Stimulated activated naive CD8-positive, alpha-beta T cell treated with anti-CD3 and anti-CD28 coated beads, Interleukin-15, amount 100 ng/mL, for 72 hours (primary cell): ENCODE measurements around the gene GABRA5.
"Not testable (repeated sequence)": the region's sequence is repeated elsewhere in the genome, so short reads cannot be mapped to it uniquely, and the experiment has no call there.

ENCODE experiments used
- ATAC-seq: fragments of 150-1000 bp; cut with Tn5 transposase; 2 replicates; pipeline ENCODE4 v1.10.0; 2021; ENCODE audit warnings: mild to moderate bottlenecking, moderate library complexity
- DNase-seq, 2 donors: peaks; one replicate each; pipeline ENCODE4 v3.0.0; 2021 to 2022
- H3K27ac Mint-ChIP-seq, 2 donors: one replicate each; pipeline ENCODE4 v1.8.0; 2022; ENCODE audit warnings: mild to moderate bottlenecking in 2 of 2, mixed read lengths in 2 of 2, moderate library complexity in 2 of 2
- H3K27me3 Mint-ChIP-seq: one replicate; pipeline ENCODE4 v1.8.0; 2022; ENCODE audit warnings: mixed read lengths
- H3K4me1 Mint-ChIP-seq: one replicate; pipeline ENCODE4 v1.8.0; 2022; ENCODE audit warnings: mild to moderate bottlenecking, mixed read lengths
- H3K4me3 Mint-ChIP-seq, 2 donors: one replicate each; pipeline ENCODE4 v1.8.0; 2022; ENCODE audit warnings: mild to moderate bottlenecking in 2 of 2, mixed read lengths in 2 of 2, moderate library complexity in 1 of 2
- H3K9me3 Mint-ChIP-seq, 2 donors: one replicate each; pipeline ENCODE4 v1.8.0; 2022; ENCODE audit warnings: mixed read lengths in 2 of 2

GABRA5 gene

GRCh38 chr15:26866298-26867199 lies at the start of gene GABRA5:
GABRA5 (plus strand) TSS chr15:26867062; CDS start chr15:26869249, 2,187 bp downstream.
- Mint-ChIP-seq H3K27me3 (peaks cover 47% of the 10 kb centered on the region), H3K9me3 (no peaks in the 10 kb centered on the region), H3K4me3 (no peak within 1 kb of the TSS), H3K4me1 (no peaks in the 10 kb centered on the region), H3K27ac (no peak within 1 kb of the TSS)
- no peak for DNase-seq
- no peak for ATAC-seq

GRCh38 chr15:26831191-26831590 lies 35.7 kb upstream of the GABRA5 start:
- H3K9me3 Mint-ChIP-seq, result peaks cover 12 to 26% of the 10 kb centered on the region in 2 donors
- not testable (repeated sequence) for DNase-seq, H3K27me3 Mint-ChIP-seq, ATAC-seq, H3K27ac Mint-ChIP-seq, H3K4me3 Mint-ChIP-seq, H3K4me1 Mint-ChIP-seq

GRCh38 chr15:26831951-26832350 lies 34.9 kb upstream of the GABRA5 start:
- DNase-seq (no peak), ATAC-seq (no peak)
- Mint-ChIP-seq H3K4me3 (no peak overlapping the region), H3K27me3 (no peaks in the 10 kb centered on the region), H3K4me1 (no peaks in the 10 kb centered on the region), H3K27ac (no peak overlapping the region), H3K9me3 (peaks cover 12 to 26% of the 10 kb centered on the region in 2 donors)

GRCh38 chr15:26838742-26839460 lies 28.0 kb upstream of the GABRA5 start:
- Mint-ChIP-seq H3K9me3 (peaks cover 8 to 19% of the 10 kb centered on the region in 2 donors), H3K4me3 (no peak overlapping the region), H3K27ac (peak overlapping the region in 1 of 2 donors; percentile 14), H3K4me1 (no peaks in the 10 kb centered on the region), H3K27me3 (peaks cover 31% of the 10 kb centered on the region)
- peak; percentile 10 to 19 for DNase-seq
- no peak for ATAC-seq

DNA sequence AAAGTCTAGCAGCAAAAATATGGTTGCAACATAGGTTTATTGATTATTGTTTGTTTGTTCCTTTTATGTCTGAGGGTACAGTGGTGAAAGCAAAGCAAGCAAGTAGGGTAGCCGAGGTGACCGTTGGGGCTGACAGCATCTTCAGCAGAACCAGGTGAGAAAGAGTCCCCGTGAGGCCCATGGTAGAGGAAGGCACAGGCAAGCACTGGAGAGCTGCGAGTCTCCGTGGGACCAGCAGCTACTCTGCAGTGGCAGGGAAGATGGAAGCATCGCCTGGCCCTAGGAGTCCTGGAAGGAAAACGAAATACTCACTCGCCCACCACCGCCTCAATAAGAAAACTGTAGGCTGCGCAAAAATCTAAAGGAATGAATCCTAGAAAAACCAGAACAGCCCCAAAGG lies 25.3 kb upstream of the GABRA5 start:
- H3K27me3 Mint-ChIP-seq, result peaks cover 31% of the 10 kb centered on the region
- no peak for DNase-seq
- no peak overlapping the region for H3K27ac Mint-ChIP-seq
- peaks cover 8 to 18% of the 10 kb centered on the region in 2 donors for H3K9me3 Mint-ChIP-seq
- H3K4me3 Mint-ChIP-seq, result no peak overlapping the region
- ATAC-seq, result no peak
- H3K4me1 Mint-ChIP-seq, result no peaks in the 10 kb centered on the region

- ATAC-seq, result no peak
- H3K4me3 Mint-ChIP-seq, result no peak overlapping the region
- no peak for DNase-seq
- peaks cover 31% of the 10 kb centered on the region for H3K27me3 Mint-ChIP-seq
- peaks cover 8 to 22% of the 10 kb centered on the region in 2 donors for H3K9me3 Mint-ChIP-seq
- no peak overlapping the region for H3K27ac Mint-ChIP-seq
- no peaks in the 10 kb centered on the region for H3K4me1 Mint-ChIP-seq
Observed at GRCh38 chr15:26841941-26842340, 24.9 kb upstream of the GABRA5 start.

DNA sequence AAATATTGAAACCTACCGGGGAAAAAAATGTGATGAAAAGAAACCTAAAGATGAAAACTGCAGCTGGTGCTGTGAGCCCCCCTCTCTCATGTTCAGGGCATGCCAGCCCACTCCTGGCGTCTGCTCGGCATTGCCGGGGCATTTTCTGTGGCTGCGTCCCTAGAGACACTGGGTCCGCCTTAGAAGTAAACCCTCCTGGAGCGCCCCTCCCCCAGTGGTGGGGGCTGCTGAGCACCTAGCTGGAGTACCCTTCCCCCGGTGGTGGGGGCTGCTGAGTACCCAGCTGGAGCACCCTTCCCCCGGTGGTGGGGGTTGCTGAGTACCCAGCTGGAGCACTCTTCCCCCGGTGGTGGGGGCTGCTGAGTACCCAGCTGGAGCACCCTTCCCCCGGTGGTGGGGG lies 24.5 kb upstream of the GABRA5 start:
- no peaks in the 10 kb centered on the region for H3K4me1 Mint-ChIP-seq
- no peak overlapping the region for H3K4me3 Mint-ChIP-seq
- peaks cover 31% of the 10 kb centered on the region for H3K27me3 Mint-ChIP-seq
- ATAC-seq (no peak), DNase-seq (no peak)
- peaks cover 8 to 24% of the 10 kb centered on the region in 2 donors for H3K9me3 Mint-ChIP-seq
- no peak overlapping the region for H3K27ac Mint-ChIP-seq

- H3K9me3 Mint-ChIP-seq, result peaks cover 22 to 34% of the 10 kb centered on the region in 2 donors
- H3K4me3 Mint-ChIP-seq, result no peak overlapping the region
- H3K27me3 Mint-ChIP-seq, result peaks cover 17% of the 10 kb centered on the region
Observed at GRCh38 chr15:26844901-26845300, 22.0 kb upstream of the GABRA5 start.

GRCh38 chr15:26848498-26848897 lies 18.4 kb upstream of the GABRA5 start:
- ATAC-seq (no peak), DNase-seq (no peak)
- no peaks in the 10 kb centered on the region for H3K4me1 Mint-ChIP-seq
- no peak overlapping the region for H3K4me3 Mint-ChIP-seq
- peaks cover 17 to 27% of the 10 kb centered on the region in 2 donors for H3K9me3 Mint-ChIP-seq
- no peak overlapping the region for H3K27ac Mint-ChIP-seq
- H3K27me3 Mint-ChIP-seq, result no peaks in the 10 kb centered on the region

More at GRCh38 chr15:26844901-26845300, 22.0 kb upstream of the GABRA5 start:
- no peak for DNase-seq
- Mint-ChIP-seq H3K27ac (no peak overlapping the region), H3K4me1 (no peaks in the 10 kb centered on the region)
- no peak for ATAC-seq

- DNase-seq (no peak), ATAC-seq (no peak)
- H3K9me3 Mint-ChIP-seq, result peaks cover 17 to 27% of the 10 kb centered on the region in 2 donors
- no peaks in the 10 kb centered on the region for H3K4me1 Mint-ChIP-seq
- no peak overlapping the region for H3K27ac Mint-ChIP-seq
- H3K4me3 Mint-ChIP-seq, result no peak overlapping the region
- H3K27me3 Mint-ChIP-seq, result no peaks in the 10 kb centered on the region
Observed at GRCh38 chr15:26850161-26850560, 16.7 kb upstream of the GABRA5 start.

- no peak for ATAC-seq
- no peak for DNase-seq
- no peaks in the 10 kb centered on the region for H3K4me1 Mint-ChIP-seq
- no peak overlapping the region for H3K27ac Mint-ChIP-seq
- peaks cover 13% of the 10 kb centered on the region for H3K27me3 Mint-ChIP-seq
- no peak overlapping the region for H3K4me3 Mint-ChIP-seq
- peaks cover 13 to 14% of the 10 kb centered on the region in 2 donors for H3K9me3 Mint-ChIP-seq
Observed at GRCh38 chr15:26852980-26853379, 13.9 kb upstream of the GABRA5 start.

- H3K4me3 Mint-ChIP-seq, result no peak overlapping the region
- no peak for DNase-seq
- H3K9me3 Mint-ChIP-seq, result peaks cover 0 to under 1% of the 10 kb centered on the region in 2 donors
- ATAC-seq, result no peak
- H3K27ac Mint-ChIP-seq, result no peak overlapping the region
- H3K4me1 Mint-ChIP-seq, result no peaks in the 10 kb centered on the region
- peaks cover 16% of the 10 kb centered on the region for H3K27me3 Mint-ChIP-seq
Observed at GRCh38 chr15:26854435-26854834, 12.4 kb upstream of the GABRA5 start.

- no peak overlapping the region for H3K27ac Mint-ChIP-seq
- H3K27me3 Mint-ChIP-seq, result peaks cover 47% of the 10 kb centered on the region
- ATAC-seq, result peak; percentile 26
- no peak for DNase-seq
- no peak overlapping the region for H3K4me3 Mint-ChIP-seq
- no peaks in the 10 kb centered on the region for H3K9me3 Mint-ChIP-seq
- H3K4me1 Mint-ChIP-seq, result no peaks in the 10 kb centered on the region
Observed at GRCh38 chr15:26864664-26865191, 2.1 kb upstream of the GABRA5 start.

DNA sequence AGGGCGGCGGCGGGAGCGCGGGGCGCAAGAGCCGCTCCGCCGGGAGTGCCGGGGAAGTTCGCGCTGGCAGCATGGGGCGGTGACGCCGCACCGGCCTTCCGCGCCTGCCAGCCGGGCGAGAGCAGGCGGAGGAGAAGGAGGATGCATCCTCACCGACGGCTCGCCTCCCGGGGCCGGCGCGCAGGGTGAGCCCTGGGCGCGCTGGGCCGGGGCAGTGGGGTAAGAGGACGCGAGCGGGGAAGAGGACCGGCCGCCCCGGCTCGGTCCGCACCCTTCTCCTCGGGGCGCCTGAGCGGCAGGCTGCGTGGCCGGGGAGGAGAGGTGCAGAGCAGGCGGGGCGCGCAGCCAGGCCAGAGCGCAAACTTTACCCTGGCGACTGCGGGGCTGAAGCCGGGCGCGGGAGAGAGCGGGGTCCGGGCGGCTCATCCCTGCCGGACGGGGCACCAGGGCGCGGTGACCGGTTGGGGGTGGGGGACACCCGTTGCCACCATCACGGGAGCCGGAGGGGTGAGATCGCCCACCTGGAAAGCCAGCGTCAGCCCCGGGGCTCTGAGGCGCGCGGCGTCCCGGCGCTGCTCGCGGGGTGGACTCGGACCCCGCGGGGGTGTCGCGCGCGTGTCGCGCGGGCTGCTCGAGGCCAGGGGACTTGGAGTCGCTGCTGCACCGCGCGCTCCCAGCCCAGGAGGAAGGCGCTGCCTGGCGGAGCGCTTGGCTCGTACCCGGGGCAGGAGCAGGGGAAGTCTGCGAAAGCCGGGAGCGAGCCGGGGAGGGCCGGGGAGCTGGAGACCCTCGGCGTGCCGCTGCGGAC lies 542 bp downstream of the GABRA5 start:
- H3K4me3 Mint-ChIP-seq, result no peak overlapping the region

DNA sequence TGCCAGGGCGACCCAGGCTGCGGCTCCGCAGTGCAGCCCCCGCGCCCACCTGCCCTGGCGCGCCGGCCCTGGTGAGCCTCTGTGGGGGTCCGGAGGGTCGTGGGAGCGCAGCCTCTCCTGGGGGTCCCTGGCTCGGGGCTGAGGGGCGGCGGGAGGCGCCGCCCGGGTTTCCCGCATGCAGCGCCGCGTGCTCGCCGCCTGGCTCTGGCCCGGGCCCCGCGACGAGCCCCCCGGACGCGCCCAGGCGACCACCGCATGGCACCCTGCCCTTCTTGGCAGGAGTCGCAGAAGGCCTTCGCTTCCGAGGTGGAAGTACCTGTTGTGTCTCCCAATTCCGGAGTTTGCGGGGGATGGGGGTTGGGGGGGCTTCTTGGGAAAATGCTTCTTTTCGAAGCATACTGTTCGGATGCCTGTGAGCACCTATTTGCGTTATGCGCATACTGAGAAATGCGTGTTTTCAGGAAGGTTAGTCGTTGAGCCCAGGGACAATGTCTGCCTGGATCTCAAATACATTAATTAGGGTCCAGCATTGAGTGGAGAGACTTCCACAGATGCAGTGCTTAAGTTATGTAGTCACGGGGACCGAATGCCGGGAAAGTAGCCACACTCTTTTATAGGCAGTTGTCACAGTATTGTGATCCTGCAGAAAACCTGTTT lies 1.3 kb downstream of the GABRA5 start:
- no peak for ATAC-seq
- H3K27me3 Mint-ChIP-seq, result peaks cover 47% of the 10 kb centered on the region
- no peaks in the 10 kb centered on the region for H3K4me1 Mint-ChIP-seq
- H3K4me3 Mint-ChIP-seq, result no peak overlapping the region
- H3K9me3 Mint-ChIP-seq, result no peaks in the 10 kb centered on the region
- no peak overlapping the region for H3K27ac Mint-ChIP-seq
- DNase-seq, result no peak

More for the DNA sequence above, 542 bp downstream of the GABRA5 start:
- H3K4me1 Mint-ChIP-seq, result no peaks in the 10 kb centered on the region
- no peaks in the 10 kb centered on the region for H3K9me3 Mint-ChIP-seq
- no peak overlapping the region for H3K27ac Mint-ChIP-seq
- no peak for DNase-seq
- H3K27me3 Mint-ChIP-seq, result peaks cover 47% of the 10 kb centered on the region
- no peak for ATAC-seq
